Suppressor macrophage (primary cell): ENCODE measurements around the gene TARS1.
"Not testable (repeated sequence)": the region's sequence is repeated elsewhere in the genome, so short reads cannot be mapped to it uniquely, and the experiment has no call there.

Experiments
- DNase-seq, 4 experiments: peaks; one replicate each; pipeline ENCODE4 v3.0.0-alpha.2; 2020 to 2022

Gene TARS1

GRCh38 chr5:33488558-33489355 is 48.0 kb downstream of the TARS1 start:
- DNase-seq, result no peak

DNA sequence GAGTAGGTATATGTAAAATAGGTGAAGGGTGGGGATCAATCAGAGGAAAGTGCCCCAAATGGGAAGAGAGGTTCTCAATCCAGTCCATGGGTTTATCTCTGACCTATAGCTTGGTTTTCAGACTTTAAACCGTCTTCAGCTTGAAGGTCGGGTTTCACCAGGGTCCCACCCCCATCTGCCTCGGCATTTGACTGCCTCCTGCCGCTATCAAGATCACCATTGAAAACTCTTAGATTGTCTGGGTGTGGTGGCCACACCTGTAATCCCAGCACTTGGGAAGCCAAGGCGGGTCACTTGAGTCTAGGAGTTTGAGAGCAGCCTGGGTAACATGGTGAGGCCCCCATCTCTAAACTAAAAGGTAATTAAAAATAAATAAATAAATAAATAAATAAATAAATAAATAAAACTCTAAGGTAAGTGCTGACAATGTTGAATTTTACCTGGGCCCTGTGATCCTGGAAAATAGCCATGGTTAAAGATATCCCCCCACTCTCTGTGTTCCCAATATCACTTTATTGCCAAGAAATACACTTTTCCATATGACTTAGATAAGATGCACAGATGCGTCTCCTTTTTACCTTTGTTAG is 48.8 kb downstream of the TARS1 start:
- DNase-seq, result no peak

DNA sequence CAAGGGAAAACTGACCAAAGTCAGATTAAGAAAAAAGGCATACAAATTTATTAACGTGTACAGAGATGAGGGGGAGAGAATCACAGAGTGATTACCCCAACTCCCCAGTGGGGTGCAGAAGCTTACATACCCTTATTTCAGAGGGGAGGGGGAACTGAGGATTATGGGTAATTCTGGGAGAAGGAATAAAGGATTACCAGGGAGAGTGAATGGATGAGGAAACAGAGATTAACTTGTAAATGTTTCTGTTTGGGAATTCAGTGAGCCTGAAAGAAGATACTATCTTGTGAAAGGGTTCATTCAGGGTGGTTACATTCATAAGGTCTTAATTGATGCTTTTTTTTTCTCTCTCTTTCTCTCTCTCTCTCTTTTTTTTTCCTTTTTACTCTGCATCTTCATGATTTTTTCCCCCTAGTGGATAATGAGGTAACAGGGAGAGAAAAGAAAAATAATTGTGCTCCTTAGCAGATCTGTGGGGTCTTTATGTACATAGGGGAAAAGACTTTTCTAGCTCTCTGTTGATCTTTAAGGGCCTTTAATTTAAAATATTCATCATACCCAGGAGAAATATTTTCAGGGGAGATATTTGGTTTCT is 49.4 kb downstream of the TARS1 start:
- no peak for DNase-seq

DNA sequence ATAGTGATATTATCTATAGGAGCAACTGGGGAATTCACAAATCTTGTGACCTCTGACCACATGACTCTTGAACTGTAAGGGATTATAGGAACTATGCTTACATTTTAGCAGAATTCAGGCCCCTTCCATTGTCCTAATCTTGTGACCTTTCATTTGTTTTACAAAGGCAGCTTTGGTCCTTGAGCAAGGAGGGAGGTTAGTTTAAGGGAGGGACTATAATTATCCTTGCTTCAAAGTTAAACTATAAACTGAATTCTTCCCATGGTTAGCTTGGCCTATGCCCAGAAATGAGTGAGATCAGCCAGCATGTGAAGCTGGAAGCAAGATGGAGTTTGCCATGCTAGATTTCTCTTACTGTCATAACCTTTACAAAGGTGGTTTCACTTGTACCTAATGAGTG is 51.2 kb downstream of the TARS1 start:
- DNase-seq, result no peak

DNA sequence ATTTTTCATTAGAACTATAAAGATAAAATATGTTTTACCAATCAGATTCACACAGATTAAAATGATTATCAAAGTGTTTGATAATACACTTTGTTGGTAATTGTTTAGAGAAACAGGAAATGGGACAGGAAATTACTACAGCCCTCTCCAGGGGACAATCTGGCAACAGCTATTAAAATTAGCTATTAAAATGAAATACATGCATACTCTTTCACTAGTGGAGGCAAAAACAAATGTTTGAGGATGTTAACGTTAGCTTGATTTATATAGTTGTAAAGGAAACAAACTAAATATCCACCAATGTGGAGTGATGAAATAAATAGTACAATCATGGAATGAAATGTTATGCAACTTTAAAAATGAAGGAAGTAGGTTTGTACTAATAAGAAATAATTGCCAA is 53.7 kb downstream of the TARS1 start:
- no peak for DNase-seq

GRCh38 chr5:33501260-33501659 is 60.5 kb downstream of the TARS1 start:
- DNase-seq, result no peak

GRCh38 chr5:33501899-33502298 is 61.1 kb downstream of the TARS1 start:
- DNase-seq, result no peak

GRCh38 chr5:33504570-33504969 is 63.8 kb downstream of the TARS1 start:
- no peak for DNase-seq

DNA sequence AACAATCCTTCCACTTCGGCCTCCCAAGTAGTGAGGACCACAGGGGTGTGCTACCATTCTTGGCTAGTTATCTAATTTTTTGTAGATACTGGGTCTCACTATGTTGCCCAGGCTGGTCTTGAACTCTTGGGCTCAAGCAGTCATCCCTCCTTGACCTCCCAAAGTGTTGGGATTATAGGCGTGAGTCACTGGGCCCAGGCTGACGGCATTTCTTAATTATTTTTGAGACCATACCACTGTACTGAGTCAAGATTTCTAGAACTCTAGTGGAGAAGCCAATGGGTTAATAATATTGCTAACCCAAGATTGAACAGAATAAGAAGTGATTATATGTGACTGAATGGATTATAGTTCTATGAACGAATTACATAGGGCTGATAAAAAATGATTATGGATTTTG is 66.7 kb downstream of the TARS1 start:
- no peak for DNase-seq

- DNase-seq, result no peak
These were observed 68.3 kb downstream of the TARS1 start for GRCh38 chr5:33509036-33509435.

DNA sequence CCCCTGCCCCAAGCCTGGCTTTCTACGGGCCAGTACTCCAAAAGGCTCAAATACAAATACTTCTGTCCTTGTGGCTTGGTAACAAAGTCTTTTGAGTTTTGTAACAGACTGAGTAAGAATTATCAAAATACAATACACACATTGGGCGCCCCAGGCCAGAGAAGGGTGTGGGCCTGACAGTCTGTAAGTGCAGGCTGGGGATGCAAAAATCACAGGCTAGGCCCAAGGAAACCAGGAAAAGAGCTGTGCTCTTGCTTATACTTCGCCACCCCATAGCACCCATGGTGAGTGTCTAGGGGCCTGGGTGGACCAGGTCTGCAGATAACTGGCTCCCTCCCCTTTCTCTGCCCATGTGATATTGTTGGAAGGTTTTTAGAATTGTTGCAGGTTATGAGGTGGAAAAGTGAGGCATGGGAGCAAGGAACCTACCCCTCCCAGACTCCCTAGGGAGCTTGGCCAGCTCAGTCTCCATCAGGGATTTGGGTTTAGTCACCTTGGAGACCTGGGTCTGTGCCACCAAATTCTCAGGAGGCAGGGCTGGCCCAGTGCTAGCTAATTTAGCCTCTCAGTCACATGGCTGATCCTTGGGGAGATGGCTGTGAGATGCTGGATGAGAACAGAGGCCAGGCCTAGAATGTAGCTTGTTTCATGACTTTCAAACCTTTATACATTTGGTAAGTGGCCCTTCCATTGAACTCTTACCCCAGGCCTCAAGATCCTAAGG is 72.9 kb downstream of the TARS1 start:
- DNase-seq, result no peak

DNA sequence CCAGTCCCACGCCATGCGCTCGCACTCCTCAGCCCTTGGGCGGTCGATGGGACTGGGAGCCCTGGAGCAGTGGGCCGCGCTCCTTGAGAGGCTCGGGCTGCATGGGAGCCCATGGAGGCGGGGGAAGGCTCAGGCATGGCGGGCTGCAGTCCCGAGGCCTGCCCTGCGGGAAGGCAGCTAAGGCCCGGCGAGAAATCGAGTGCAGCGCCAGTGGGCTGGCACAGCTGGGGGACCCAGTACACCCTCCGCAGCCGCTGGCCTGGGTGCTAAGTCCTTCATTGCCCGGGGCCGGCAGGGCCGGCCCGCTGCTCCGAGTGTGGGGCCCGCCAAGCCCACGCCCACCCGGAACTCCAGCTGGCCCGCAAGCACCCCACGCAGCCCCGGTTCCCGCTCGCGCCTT is 74.6 kb downstream of the TARS1 start:
- not testable (repeated sequence) for DNase-seq

DNA sequence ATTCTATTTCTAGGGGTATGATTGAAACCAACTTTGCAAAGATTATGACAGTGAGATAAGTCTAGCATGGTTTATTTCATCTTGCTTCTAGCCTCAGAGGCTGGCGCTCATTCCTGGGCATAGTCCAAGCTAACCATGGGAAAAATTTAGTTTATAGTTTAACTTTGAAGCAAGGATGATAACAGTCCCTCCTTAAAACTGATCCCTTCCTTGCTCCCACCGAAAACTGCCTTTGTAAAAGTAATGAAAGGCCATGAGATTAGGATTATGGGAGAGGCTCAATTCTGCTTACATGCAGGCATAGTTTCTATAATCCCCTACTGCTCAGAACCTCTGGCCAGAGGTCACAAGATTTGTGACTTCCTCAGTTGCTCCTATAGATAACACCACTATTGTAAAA is 75.7 kb downstream of the TARS1 start:
- DNase-seq, result no peak
